Psoas muscle (tissue), 8 donors: ENCODE measurements around the gene CTBP2. TPM values are rescaled to one million over a fixed set of nuclear protein-coding genes. Genes with fewer than 3 reads are reported as not detected.

Experiments used
- ATAC-seq, 4 donors: fragments of 200-7000 bp; cut with Tn5 transposase; one replicate each; pipeline ENCODE4 v1.9.1; 2020; ENCODE audit warnings: moderate library complexity in 3 of 4, mild to moderate bottlenecking in 2 of 4
- DNase-seq, 2 donors: peaks; one replicate each; pipeline ENCODE4 v3.0.0-alpha.2; 2020
- H3K27ac ChIP-seq: fragments of 200-600 bp; one replicate; pipeline ENCODE4 v1.8.0; 2022
- H3K27me3 ChIP-seq, 3 donors: fragments of 200-600 bp in 1 of 3; one replicate each; pipeline versions ENCODE4 v1.6.1 to v1.8.0; 2013 to 2022; ENCODE audit warnings: low read length in 2 of 3, mild to moderate bottlenecking in 2 of 3, moderate library complexity in 1 of 3; ENCODE audit not compliant: insufficient read depth in 3 of 3
- H3K36me3 ChIP-seq, 2 donors: fragments of 200-600 bp in 1 of 2; one replicate each; pipeline versions ENCODE4 v1.6.1 to v1.8.0; 2013 to 2022; ENCODE audit warnings: low read depth in 1 of 2, mild to moderate bottlenecking in 1 of 2, moderate library complexity in 1 of 2; ENCODE audit not compliant: insufficient read depth in 1 of 2
- H3K4me1 ChIP-seq: fragments of 200-600 bp; one replicate; pipeline ENCODE4 v1.8.0; 2022
- H3K4me3 ChIP-seq: fragments of 200-600 bp; one replicate; pipeline ENCODE4 v1.8.0; 2022; ENCODE audit warnings: mild to moderate bottlenecking
- H3K9me3 ChIP-seq: fragments of 200-600 bp; one replicate; pipeline ENCODE4 v1.8.0; 2022
- WGBS, 3 donors: extraction: QIAGEN DNeasy Blood & Tissue Kit; methylation state at CpG; one replicate each; pipeline versions ENCODE4 v1.1.6 to v1.1.7; 2013; 5-methylcytosine and 5-hydroxymethylcytosine counted together
- intact Hi-C, 2 donors: fragments of 100-400 bp; cut with DNase I; formaldehyde crosslinking; loops; one replicate each; pipeline versions ENCODE4 v1.11.0 to v1.14.2; 2022
- polyA plus RNA-seq, 3 donors: library from polyadenylated mRNA; stranded (reverse); fragments of 200-250 nt; gene quantifications; one replicate each; pipeline ENCODE4 v1.2.3, GENCODE V29; 2013
- total RNA-seq, 4 donors: library from RNA; stranded (reverse); fragmentation: NEBNext Ultra II Directional in 2 of 4; extraction: Animal tissue kit (Norgen Biotek cat#: 25700) in 2 of 4; gene quantifications; one replicate each; pipeline versions ENCODE4 v1.2.1 to v1.2.4, GENCODE V29; 2021 to 2023
- TF ChIP-seq, protein P1 (sequence below): fragments of 200-600 bp; IDR thresholded peaks from one replicate; pipeline ENCODE4 v1.8.0; 2022; ENCODE audit warnings: antibody characterized with exemption
- donor health status: healthy with polysubstance abuse.
- donor health status: DM: no; HTN: no; CAD: no; lungs with moderate emphysema.
- donor health status: Bipolar disorder and iron deficiency.
- donor health status: healthy.
- donor health status: DM: yes; HTN: yes; CAD: no.
- donor health status: DM: no; HTN: no; CAD: no.
- donor health status: DM: no; HTN: no; CAD: no.
- donor health status: DM: yes; HTN: yes; CAD: no.

The CTBP2 gene
- total and polyA plus RNA-seq, 7 donors, result 14.7 to 49.8 (median 33.0) TPM

- WGBS, 3 donors, result 61 to 71% (median 63%) methylated on average over 7 of the region's 7 CpGs
- no peak overlapping the region for H3K4me3 ChIP-seq
- TF ChIP-seq, protein P1, sequence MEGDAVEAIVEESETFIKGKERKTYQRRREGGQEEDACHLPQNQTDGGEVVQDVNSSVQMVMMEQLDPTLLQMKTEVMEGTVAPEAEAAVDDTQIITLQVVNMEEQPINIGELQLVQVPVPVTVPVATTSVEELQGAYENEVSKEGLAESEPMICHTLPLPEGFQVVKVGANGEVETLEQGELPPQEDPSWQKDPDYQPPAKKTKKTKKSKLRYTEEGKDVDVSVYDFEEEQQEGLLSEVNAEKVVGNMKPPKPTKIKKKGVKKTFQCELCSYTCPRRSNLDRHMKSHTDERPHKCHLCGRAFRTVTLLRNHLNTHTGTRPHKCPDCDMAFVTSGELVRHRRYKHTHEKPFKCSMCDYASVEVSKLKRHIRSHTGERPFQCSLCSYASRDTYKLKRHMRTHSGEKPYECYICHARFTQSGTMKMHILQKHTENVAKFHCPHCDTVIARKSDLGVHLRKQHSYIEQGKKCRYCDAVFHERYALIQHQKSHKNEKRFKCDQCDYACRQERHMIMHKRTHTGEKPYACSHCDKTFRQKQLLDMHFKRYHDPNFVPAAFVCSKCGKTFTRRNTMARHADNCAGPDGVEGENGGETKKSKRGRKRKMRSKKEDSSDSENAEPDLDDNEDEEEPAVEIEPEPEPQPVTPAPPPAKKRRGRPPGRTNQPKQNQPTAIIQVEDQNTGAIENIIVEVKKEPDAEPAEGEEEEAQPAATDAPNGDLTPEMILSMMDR, result no peak
- DNase-seq (no peak), ATAC-seq (no peak)
- intact Hi-C loops, result no loop called here
- peak overlapping the region; percentile 5 for H3K27ac ChIP-seq
- H3K27me3 ChIP-seq, result no peaks in the 10 kb centered on the region
- H3K4me1 ChIP-seq, result peaks cover 76% of the 10 kb centered on the region
- peaks cover 0 to 11% of the 10 kb centered on the region in 2 donors for H3K36me3 ChIP-seq
- H3K9me3 ChIP-seq, result no peaks in the 10 kb centered on the region
These were observed 124.6 kb downstream of the CTBP2 start for GRCh38 chr10:125035588-125036295.

DNA sequence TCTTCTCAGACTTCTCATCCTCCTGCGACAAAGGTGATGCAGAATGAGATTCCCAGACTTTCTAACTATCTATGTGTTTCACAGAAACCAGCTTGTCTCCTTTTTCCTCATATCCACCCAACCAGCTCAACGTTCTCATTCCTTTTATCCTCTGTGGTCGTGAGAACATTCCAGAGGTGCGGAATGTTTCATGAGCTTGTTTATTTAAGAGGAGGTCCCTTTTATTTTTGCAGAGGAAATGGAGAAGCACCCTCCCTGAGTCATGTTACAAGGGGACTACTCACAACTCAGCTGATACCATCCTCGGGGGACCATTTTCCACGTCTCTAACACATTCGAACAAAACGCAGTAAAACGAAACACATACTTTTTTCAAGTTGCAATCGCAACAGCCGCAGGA is 125.2 kb downstream of the CTBP2 start:
- Histone ChIP-seq H3K36me3 (peaks cover 0 to 11% of the 10 kb centered on the region in 2 donors), H3K27me3 (no peaks in the 10 kb centered on the region), H3K9me3 (no peaks in the 10 kb centered on the region), H3K27ac (no peak overlapping the region), H3K4me1 (peaks cover 82% of the 10 kb centered on the region), H3K4me3 (no peak overlapping the region)
- intact Hi-C loops, result no loop called here
- ATAC-seq (no peak), DNase-seq (no peak)
- TF ChIP-seq, protein P1, result no peak
- WGBS, 3 donors, result 64 to 74% (median 69%) methylated on average over 11 of the region's 11 CpGs

DNA sequence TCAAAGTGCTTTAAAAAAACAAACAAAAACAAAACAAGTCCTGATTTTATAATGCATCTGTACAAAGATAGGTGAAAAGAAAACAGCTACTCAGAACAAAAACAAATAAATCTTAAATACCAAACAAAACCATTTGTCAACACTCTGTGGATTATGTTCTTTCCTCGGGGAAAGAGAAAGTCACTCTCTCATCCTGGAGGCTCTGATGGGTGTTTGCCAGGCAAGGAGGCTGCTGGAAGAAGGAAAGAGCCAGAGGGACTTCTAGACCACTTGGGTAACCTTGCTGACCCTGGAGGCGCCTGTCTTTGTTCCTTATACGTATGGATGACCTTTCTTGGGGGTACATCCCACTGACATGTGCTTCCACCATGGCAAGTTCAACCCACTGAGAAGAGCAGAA is 125.7 kb downstream of the CTBP2 start:
- no peaks in the 10 kb centered on the region for H3K27me3 ChIP-seq
- TF ChIP-seq, protein P1, result no peak
- no peak overlapping the region for H3K4me3 ChIP-seq
- peaks cover 0 to 11% of the 10 kb centered on the region in 2 donors for H3K36me3 ChIP-seq
- intact Hi-C loops, result no loop called here
- 56 to 63% (median 61%) methylated on average over 3 of the region's 3 CpGs for WGBS, 3 donors
- DNase-seq, result no peak
- ATAC-seq, result no peak
- peaks cover 84% of the 10 kb centered on the region for H3K4me1 ChIP-seq
- H3K27ac ChIP-seq, result no peak overlapping the region
- no peaks in the 10 kb centered on the region for H3K9me3 ChIP-seq

- 74 to 83% (median 81%) methylated on average over 27 of the region's 27 CpGs for WGBS, 3 donors
- H3K4me3 ChIP-seq, result no peak overlapping the region
- H3K9me3 ChIP-seq, result no peaks in the 10 kb centered on the region
- H3K27ac ChIP-seq, result no peak overlapping the region
- H3K4me1 ChIP-seq, result peaks cover 84% of the 10 kb centered on the region
- intact Hi-C loops, result no loop called here
- DNase-seq (no peak), ATAC-seq (peak; percentile 25 to 64 (median 44))
- H3K36me3 ChIP-seq, result peaks cover 0 to 11% of the 10 kb centered on the region in 2 donors
- TF ChIP-seq, protein P1, result no peak
- H3K27me3 ChIP-seq, result no peaks in the 10 kb centered on the region
These were observed 127.0 kb downstream of the CTBP2 start for GRCh38 chr10:125033146-125033924.
